ENCODE measurements around the gene IMMP2L. TPM values are rescaled to one million over a fixed set of nuclear protein-coding genes. Genes with fewer than 3 reads are reported as not detected.

IMMP2L gene
- total and polyA plus RNA-seq, 2 of the 4 experiments (the other 2 are of a cell fraction) = 5.8 to 9.3 TPM

GRCh38 chr7:111138586-111138985 lies 423.7 kb downstream of the IMMP2L start:
- H2BK5ac ChIP-seq (ENCODE audit: low read depth, low read length, poor library complexity, severe bottlenecking) = peak overlapping the region; percentile 55

More at GRCh38 chr7:111138586-111138985, 423.7 kb downstream of the IMMP2L start:
- H2AK9ac ChIP-seq (replicated peaks; ENCODE audit: low read depth, low read length, poor library complexity) = no peak overlapping the region
- H3K18ac ChIP-seq (ENCODE audit: low read depth, low read length) = no peak overlapping the region
- H4K20me1 ChIP-seq (ENCODE audit: insufficient read depth, low read length) = no peaks in the 10 kb centered on the region
- H3K4ac ChIP-seq (ENCODE audit: low read depth, low read length) = no peak overlapping the region
- dilution Hi-C loops (cut with HindIII; ENCODE audit: low sequenced_read_pairs, unreplicated experiment) = no loop called here
- TF ChIP-seq NFE2L2 (IDR thresholded peaks at IDR 0.05; ENCODE audit: low read depth, low read length) (no peak), MAZ (IDR thresholded peaks at IDR 0.05; ENCODE audit: borderline replicate concordance, low read depth, low read length) (no peak), RCOR1 (IDR thresholded peaks at IDR 0.05; ENCODE audit: insufficient replicate concordance, low read length) (no peak)
- H3K4me1 ChIP-seq (ENCODE audit: control insufficient read depth, insufficient read depth, low read length) = peaks cover 2% of the 10 kb centered on the region
- no peak overlapping the region for H3K27ac ChIP-seq (ENCODE audit: insufficient read depth, low read length)
- peak overlapping the region; percentile 12; the same call in 1 of the 2 replicates for H2BK120ac ChIP-seq (ENCODE audit: low read depth, low read length)
- no peak overlapping the region for H4K8ac ChIP-seq (ENCODE audit: low read depth in 2 of 2, low read length in 2 of 2)
- H3K27me3 ChIP-seq (ENCODE audit: control insufficient read depth, insufficient read depth, low read length) = no peaks in the 10 kb centered on the region
- H3K79me1 ChIP-seq (ENCODE audit: low read depth in 1 of 2, low read length in 2 of 2) = no peaks in the 10 kb centered on the region; a peak in 1 of 4 replicates
- BruUV-seq (replicated peaks) = no TSS peak
- no peak overlapping the region for H2BK20ac ChIP-seq (ENCODE audit: low read depth, low read length)
- ChIA-PET POLR2A (ENCODE audit: unreplicated experiment) (no interaction called here), CTCF (no interaction called here)
- no peak overlapping the region for H3K9ac ChIP-seq (ENCODE audit: low read depth, low read length)
- H3K36me3 ChIP-seq (ENCODE audit: control insufficient read depth, insufficient read depth, low read length) = no peaks in the 10 kb centered on the region
- H3K4me3 ChIP-seq (ENCODE audit: insufficient read depth, low read depth, low read length) = no peak overlapping the region
- H4K91ac ChIP-seq (ENCODE audit: insufficient read depth, low read depth, low read length) = no peak overlapping the region
- no peak overlapping the region for H3K23ac ChIP-seq (ENCODE audit: low read depth, low read length)
- H3K14ac ChIP-seq (replicated peaks; ENCODE audit: low read depth, low read length) = no peak overlapping the region
- H3K9me3 ChIP-seq (ENCODE audit: control insufficient read depth, insufficient read depth, low read length) = no peaks in the 10 kb centered on the region
- intact Hi-C loops (cut with micrococcal nuclease) = no loop called here
- H3K4me2 ChIP-seq (ENCODE audit: low read depth, low read length) = peak overlapping the region; percentile 3; the same call in 1 of the 2 replicates
- no peak overlapping the region for H4K5ac ChIP-seq (ENCODE audit: low read depth, low read length)
- no peak overlapping the region for H2AFZ ChIP-seq (replicated peaks; ENCODE audit: low read length, poor library complexity)
- in situ Hi-C loops (cut with MboI; ENCODE audit: low sequenced_read_pairs) = no loop called here
- ATAC-seq (ENCODE audit: low read depth) (no peak), DNase-seq (no peak)
- H2BK15ac ChIP-seq (ENCODE audit: low read depth, low read length) = no peak overlapping the region
- no peak overlapping the region for H2AK5ac ChIP-seq (ENCODE audit: low read depth, low read length)
- no peak overlapping the region for H3K56ac ChIP-seq (ENCODE audit: extremely low read depth, insufficient read depth, low read length)
- H3K9me1 ChIP-seq (ENCODE audit: insufficient read depth, low read length) = no peaks in the 10 kb centered on the region
